Neural crest cell (in vitro differentiated cells): ENCODE data around the gene EIPR1. TPM values are rescaled to one million over a fixed set of nuclear protein-coding genes. Genes with fewer than 3 reads are reported as not detected.

Source experiments
- DNase-seq: peaks from one replicate; pipeline ENCODE4 v3.0.0; 2021; ENCODE audit warnings: low read depth, mixed read lengths, low spot score
- H3K27ac Mint-ChIP-seq: one replicate; pipeline ENCODE4 v1.8.0; 2021; ENCODE audit warnings: mild to moderate bottlenecking, mixed read lengths; ENCODE audit not compliant: unreplicated experiment
- H3K27me3 Mint-ChIP-seq: 2 replicates; pipeline ENCODE4 v1.8.0; 2021; ENCODE audit warnings: low read depth, mild to moderate bottlenecking, mixed read lengths
- H3K36me3 Mint-ChIP-seq: 2 replicates; pipeline ENCODE4 v1.8.0; 2021; ENCODE audit warnings: low read depth, mild to moderate bottlenecking, mixed read lengths
- H3K4me1 Mint-ChIP-seq: 2 replicates; pipeline ENCODE4 v1.8.0; 2021; ENCODE audit warnings: mixed read lengths
- H3K4me3 Mint-ChIP-seq: one replicate; pipeline ENCODE4 v1.8.0; 2021; ENCODE audit warnings: mild to moderate bottlenecking, mixed read lengths
- H3K9me3 Mint-ChIP-seq: 2 replicates; pipeline ENCODE4 v1.8.0; 2021; ENCODE audit warnings: mixed read lengths
- CTCF ChIP-seq: fragments of 200-600 bp; sonication (generic); conservative IDR thresholded peaks from 2 replicates; pipeline ENCODE4 v1.5.0; 2021; ENCODE audit warnings: antibody characterized with exemption, mild to moderate bottlenecking
- total RNA-seq: library from RNA; stranded (reverse); gene quantifications from 2 replicates; pipeline ENCODE4 v1.2.1, GENCODE V29; 2021

The EIPR1 gene
- total RNA-seq, 1 donor from 2014 or later = 33.0 TPM

- Mint-ChIP-seq H3K36me3 (peaks cover 41% of the 10 kb centered on the region), H3K27ac (peak overlapping the region; percentile 35), H3K9me3 (peaks cover 3% of the 10 kb centered on the region), H3K4me3 (no peak overlapping the region), H3K27me3 (no peaks in the 10 kb centered on the region), H3K4me1 (no peaks in the 10 kb centered on the region)
- no peak for DNase-seq
- TF ChIP-seq CTCF = no peak
These were observed 12.4 kb upstream of the EIPR1 start for GRCh38 chr2:3390041-3390440.

GRCh38 chr2:3389193-3389592 is 11.6 kb upstream of the EIPR1 start:
- no peak for DNase-seq
- no peaks in the 10 kb centered on the region for H3K9me3 Mint-ChIP-seq
- peaks cover 33% of the 10 kb centered on the region for H3K36me3 Mint-ChIP-seq
- no peak overlapping the region for H3K4me3 Mint-ChIP-seq
- no peaks in the 10 kb centered on the region for H3K4me1 Mint-ChIP-seq
- no peak overlapping the region for H3K27ac Mint-ChIP-seq
- H3K27me3 Mint-ChIP-seq = no peaks in the 10 kb centered on the region
- TF ChIP-seq CTCF = no peak

DNA sequence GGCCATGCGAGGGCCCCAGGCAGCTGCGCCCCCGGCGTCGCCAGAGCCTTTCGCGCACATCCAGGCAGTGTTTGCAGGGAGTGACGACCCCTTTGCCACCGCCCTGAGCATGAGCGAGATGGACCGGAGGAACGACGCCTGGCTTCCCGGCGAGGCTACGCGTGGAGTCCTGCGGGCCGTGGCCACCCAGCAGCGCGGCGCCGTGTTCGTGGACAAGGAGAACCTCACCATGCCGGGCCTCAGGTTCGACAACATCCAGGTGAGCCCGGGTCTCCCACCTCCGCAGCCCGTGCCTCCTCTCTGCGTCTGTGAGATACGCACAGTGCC is 10.8 kb upstream of the EIPR1 start:
- no peak overlapping the region for H3K27ac Mint-ChIP-seq
- DNase-seq = no peak
- H3K4me3 Mint-ChIP-seq = no peak overlapping the region
- no peaks in the 10 kb centered on the region for H3K4me1 Mint-ChIP-seq
- H3K36me3 Mint-ChIP-seq = peaks cover 28% of the 10 kb centered on the region
- H3K9me3 Mint-ChIP-seq = no peaks in the 10 kb centered on the region
- no peak for TF ChIP-seq CTCF
- no peaks in the 10 kb centered on the region for H3K27me3 Mint-ChIP-seq

- no peak overlapping the region for H3K4me3 Mint-ChIP-seq
These were observed 10.2 kb upstream of the EIPR1 start for GRCh38 chr2:3387644-3388411.

GRCh38 chr2:3387011-3387410 is 9.4 kb upstream of the EIPR1 start:
- no peaks in the 10 kb centered on the region for H3K27me3 Mint-ChIP-seq
- H3K36me3 Mint-ChIP-seq = peaks cover 17% of the 10 kb centered on the region
- no peak for TF ChIP-seq CTCF
- no peak overlapping the region for H3K4me3 Mint-ChIP-seq
- DNase-seq = no peak
- H3K9me3 Mint-ChIP-seq = no peaks in the 10 kb centered on the region
- no peak overlapping the region for H3K27ac Mint-ChIP-seq
- H3K4me1 Mint-ChIP-seq = no peaks in the 10 kb centered on the region

More at GRCh38 chr2:3387644-3388411, 10.2 kb upstream of the EIPR1 start:
- Mint-ChIP-seq H3K27ac (no peak overlapping the region), H3K36me3 (peaks cover 24% of the 10 kb centered on the region), H3K27me3 (no peaks in the 10 kb centered on the region), H3K4me1 (no peaks in the 10 kb centered on the region), H3K9me3 (no peaks in the 10 kb centered on the region)
- DNase-seq = no peak
- TF ChIP-seq CTCF = no peak
